Fibroblast of upper back skin (primary cell): ENCODE measurements around the gene EDAR.
A peak's percentile ranks its signal among the peaks of the same experiment; 100 is the strongest.

ENCODE experiments used
- DNase-seq: peaks from one replicate; pipeline ENCODE4 v3.0.0-alpha.2; 2013

The EDAR gene

DNA sequence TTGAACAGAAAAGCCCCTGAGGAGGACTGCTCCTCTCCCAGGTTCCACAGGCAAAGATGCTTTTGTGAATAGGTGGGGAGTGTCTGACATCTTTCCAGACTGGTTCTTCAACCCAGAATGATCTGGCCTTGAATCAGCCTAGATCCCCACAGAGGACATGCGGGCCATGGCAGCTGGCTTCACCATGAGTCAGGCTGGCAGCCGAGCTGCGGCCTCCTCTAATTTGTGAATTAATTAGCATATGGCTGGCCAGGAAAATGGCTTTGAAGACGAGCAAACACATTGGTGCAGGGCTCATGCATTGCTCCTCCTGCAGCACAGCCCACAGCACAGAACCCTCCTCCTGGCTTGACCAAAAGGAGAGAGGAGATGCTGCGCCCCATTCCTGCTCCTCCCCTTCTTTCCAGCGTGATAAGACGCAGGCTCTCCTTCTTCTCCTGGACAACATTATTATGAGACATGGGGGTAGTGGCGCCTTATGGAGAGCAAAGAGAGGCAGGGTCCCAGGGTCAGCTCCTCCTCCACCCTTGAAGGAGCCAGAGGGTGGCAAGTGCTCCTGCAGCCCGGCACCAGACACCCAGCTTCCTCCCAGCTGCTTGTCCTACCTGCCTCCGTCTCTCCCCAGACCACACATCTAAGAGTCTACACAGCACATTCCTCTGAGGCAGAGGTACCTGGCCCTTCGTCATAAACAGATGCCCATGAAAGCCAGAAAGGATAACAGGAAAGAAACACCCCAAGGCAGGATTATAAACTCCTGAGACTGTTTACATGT lies 66.7 kb downstream of the EDAR start:
- peak; percentile 12 for DNase-seq

GRCh38 chr2:108921096-108922030 lies 67.7 kb downstream of the EDAR start:
- DNase-seq, result no peak

DNA sequence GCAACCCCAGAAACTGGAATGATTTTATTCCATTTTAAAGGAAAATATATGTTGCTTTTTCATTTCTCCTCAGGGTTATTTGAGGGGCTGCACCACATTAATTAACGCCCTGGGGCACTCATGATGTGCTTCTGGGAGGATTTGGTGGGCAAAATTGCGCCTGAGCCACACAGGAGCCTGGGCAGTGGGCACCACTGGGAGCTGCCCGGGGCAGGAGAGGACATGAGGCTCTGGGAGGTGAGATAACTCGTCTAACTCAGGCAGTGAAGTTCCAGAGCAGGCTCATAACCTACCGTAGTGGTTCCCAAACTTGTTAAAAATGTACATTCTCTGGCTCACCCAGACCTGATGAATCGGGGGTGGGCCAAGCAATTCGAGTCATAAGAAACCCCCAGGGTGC lies 68.3 kb downstream of the EDAR start:
- no peak for DNase-seq

- no peak for DNase-seq
Observed at GRCh38 chr2:108919571-108920373, 69.2 kb downstream of the EDAR start.

- no peak for DNase-seq
Observed at GRCh38 chr2:108918941-108919341, 70.1 kb downstream of the EDAR start.

DNA sequence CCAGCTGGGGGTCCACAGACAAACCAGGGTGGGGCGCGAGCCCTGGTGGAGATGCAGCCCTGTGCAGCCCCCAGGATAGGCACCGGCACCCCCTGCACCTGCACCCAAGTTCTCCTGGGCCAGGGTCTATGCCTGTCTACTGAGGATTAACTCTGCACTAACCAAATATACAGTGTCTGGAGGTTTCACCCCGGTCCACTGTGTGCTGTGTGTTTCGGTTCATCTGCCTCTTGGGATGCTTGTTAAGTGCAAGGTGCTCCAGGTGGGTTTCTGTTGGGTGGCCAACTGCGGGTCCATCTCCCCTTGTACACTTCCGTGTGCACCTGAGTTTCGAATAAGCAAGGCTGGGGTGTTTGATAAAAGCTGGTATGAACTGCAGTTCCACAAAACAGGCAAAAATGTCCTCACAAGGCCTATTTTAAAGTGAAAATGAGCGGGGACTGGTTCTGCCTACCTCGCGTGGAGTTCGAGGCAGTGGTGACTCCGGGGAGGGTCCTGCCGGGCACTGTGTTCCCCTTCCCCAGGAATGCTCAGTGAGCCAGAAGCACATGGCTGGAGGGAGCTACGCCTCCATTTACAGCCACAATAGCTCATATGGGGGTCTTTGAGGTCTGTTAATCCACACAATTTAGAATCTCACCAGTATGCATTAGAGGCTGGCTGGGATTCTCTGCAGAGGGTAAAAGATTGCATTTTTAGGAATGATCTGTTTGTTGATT lies 70.7 kb downstream of the EDAR start:
- no peak for DNase-seq

GRCh38 chr2:108917526-108917925 lies 71.5 kb downstream of the EDAR start:
- no peak for DNase-seq

DNA sequence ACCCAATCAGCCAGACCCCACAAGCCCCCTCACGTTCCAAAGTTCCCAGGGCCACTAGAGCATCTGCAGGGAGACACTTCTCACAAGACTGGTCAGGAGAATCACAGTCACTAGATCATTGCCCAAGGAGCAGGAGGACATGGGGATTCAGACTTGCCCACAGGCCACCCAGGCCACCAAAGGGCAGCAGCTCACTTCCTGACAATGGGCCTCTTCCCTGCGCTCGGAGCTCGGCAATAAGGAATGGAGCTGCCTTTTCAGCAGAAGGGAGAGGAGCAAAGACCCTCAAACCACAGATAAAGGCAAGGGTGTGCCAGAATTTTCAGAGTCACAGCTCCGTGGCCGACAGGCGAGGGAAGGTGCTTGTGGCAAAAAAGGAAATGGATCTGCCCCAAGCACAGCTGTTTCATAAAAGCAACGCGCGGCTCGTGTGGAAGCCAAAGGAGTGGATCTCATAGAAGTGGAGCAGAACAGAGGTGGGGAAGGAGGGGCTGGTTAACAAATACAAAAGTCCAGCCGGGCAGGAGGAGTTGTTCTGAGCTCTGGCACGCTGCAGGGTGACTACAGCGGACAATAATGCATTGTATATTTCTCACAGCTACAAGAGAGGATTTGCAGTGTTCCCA lies 72.1 kb downstream of the EDAR start:
- DNase-seq, result no peak

DNA sequence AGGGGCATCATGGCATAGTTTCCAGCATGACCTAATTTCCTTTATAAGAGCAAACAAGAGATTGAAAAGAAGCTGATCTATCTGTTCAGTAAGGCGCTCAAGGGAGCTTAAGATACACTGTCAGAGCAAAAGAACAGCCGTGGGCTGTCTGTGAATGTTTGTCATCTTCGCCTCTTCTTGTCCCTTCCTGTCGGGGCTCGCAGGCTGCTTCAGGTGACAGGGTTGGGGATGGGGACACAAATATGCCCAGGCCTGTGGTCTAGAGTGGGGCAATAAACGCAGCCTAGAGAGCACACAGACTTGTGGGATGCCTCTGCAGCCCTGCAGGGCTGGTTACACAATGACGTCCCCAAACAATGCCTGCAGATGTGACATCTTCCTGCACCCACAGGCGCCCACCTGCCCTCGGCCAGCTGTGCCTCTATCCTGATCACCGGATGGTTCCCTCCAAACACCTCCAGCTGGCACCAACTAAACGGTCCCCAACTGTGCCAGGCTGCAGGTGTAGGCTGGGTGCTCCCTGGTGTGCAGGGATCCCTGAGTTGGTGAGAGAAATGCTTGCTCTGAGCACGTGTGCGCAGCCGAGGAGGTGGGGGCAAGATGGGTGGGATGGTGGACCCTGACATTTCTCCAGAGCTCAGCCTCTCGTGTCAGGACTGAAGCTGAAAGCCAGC lies 72.8 kb downstream of the EDAR start:
- DNase-seq, result no peak

DNA sequence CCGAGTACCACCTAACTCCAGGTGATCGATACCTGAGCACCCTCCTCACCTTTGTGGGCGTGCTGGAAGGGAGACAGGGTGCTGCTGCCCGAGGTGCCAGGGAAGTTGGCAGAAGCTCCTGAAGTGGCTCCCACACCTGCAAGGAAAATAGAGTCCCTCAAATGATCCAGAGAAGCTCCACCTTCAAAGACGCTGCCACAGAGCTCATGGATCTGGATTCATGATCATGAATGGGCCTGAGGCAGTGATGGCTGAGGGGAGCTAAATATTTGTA lies 76.5 kb downstream of the EDAR start:
- DNase-seq, result no peak

GRCh38 chr2:108911807-108912628 lies 77.0 kb downstream of the EDAR start:
- DNase-seq, result no peak

DNA sequence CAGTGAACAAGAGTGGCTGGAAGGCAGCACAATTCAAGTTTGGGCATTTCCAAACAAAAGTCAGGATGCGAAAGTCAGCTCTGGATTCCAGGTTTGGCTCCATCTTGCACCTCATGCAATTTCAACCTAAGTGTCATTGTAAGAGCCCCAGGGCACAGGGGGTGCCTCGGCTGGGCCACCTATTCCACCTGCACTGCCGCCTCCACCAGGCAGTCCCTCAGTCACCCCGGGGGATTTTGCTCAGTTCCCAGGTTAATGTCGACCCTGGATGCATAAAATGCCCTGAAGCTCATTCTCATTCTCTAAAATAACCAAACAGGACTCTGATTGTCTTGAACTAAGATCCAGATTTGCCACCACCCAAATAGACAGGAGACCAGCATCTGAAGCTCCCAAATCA lies 77.6 kb downstream of the EDAR start:
- DNase-seq, result no peak

- no peak for DNase-seq
Observed at GRCh38 chr2:108910541-108911396, 78.3 kb downstream of the EDAR start.

DNA sequence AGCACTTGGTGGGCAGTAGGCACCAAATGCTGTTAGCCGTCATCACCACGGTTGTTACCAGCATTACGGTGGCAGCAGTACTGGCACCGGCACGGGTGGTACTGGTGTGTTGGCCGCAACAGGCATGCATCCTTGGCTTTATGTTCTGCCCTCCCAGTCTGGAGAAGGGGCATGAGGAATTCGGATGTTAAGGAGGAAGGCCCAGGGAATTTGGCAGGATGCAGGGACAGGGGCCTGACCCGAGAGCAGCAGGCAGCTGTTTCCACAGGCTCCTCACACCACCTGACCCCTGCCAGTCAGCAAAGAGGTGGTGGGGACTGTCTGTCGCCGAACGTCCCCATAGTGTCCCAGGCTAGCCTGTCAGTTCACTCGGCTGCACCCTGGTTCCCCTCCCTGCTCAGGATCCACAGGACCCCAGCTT lies 79.0 kb downstream of the EDAR start:
- DNase-seq, result no peak

DNA sequence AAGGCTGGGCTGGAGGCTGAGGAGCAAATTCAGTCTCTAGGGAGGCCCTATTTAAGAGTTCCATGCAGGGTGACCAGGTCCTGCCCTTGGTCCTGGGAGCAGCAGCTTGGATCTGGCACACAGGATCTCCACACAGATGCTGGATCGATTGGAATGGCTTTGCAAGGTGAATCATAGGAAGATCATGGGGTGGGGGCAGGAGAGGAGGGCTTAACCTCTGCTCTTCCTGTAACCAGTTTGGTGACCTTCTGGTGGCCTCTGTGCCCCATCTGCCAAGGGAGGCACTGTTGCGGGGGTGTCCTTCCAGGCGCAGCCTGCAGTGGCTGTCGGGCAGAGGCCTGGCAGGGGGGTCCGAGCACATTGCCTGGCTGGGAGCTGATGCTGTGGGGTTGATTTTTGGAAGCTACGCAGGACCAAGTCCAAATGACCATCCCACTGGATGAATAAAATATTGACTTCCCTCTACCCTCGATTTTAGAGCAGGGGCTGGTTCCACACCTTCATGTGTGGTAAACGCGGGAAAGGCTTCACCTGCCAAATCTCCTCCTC lies 79.7 kb downstream of the EDAR start:
- no peak for DNase-seq

DNA sequence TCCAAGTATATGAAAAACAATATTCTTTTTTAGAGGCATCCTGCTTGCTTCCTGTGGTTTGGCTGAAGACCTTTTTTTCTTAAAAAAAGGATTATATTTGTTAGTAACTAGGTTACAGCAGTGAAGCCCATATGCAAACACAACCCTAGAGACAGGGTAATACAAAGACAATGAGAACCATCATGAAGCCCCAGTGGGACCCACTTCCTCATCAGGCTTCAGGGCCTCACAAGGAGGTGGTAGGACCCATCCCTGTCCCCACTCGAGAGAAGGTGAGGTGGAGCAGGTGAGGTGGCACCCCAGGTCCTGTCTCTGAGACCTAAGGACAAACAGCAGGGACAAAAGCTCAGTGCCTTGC lies 80.3 kb downstream of the EDAR start:
- DNase-seq, result no peak

DNA sequence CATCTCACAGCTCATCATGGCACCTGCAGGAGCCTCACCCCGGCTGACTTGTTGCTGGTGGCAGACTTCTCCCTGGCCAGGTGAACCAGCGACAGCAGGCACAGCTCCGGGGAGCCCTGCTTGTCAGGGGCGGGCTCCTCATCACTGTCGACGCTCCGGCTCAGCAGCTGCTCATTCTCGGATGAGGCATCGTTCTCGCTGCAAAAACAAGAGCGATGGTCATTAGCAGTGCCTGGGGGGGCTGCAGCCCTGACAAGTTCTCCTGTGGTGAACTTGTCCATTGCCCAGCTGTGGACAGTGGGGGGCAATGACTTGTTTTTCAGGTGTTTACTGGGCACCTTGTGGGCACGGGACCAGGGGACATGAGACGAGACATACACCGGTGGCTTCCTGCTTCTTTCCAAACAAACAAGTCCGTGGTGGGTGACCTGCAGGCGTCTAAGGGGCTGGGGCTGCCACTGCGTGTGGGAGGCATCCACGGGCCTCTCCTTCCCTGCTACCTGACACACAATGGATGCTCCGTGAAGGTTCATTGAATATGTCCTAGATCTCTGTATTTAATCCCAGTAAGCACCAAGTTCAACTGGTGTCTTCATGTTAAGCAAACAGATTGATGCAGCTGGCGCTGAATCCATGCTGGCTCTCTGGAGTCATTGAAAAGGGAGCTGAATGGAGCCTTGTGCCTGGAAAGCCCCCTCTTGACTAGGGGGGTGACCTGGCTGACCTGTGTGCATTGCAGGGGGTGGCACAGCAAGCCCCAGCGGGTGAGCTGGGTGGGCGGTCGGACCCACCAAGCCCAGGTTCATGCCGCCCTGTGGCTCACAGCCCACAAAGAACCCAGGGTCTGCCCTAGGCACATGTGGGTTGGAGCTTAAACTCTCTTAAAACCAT lies 81.0 kb downstream of the EDAR start:
- no peak for DNase-seq

DNA sequence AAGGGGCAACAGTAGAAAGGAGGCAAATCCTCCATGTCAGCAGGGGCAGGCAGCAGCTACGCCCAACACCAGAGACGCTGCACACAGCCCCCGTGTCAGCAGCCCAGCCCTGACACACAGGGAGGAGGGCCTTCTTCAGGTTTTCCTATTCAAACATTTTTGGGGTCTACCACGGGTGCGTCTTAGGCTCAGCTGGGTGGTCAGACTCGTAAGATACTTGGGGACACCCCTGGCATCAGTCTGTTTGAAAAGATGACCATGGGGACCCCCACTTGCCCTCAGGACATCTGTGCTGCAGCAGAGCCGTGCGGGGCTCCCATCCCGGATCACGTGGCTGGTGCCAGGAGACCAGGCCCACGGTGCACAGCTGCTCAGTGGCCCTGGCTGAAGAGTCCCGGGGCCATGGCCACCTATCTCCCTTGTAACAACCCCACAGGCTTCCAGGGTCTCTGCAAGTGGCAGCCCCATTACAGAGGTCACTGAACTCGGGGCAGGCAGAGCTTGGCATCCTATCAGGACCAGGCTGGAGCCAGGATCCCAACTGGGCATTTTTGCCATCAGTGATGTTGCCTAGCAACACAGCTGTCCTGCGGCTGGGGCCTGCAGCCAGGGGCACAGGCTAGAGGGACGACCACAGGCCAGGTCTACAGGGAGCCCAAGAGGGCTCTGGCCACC lies 82.5 kb downstream of the EDAR start:
- no peak for DNase-seq
